SK-N-SH (cell line): ENCODE data around the gene PCDHGA1.
A peak's percentile ranks its signal among the peaks of the same experiment; 100 is the strongest.

Source experiments
- CTCF ChIP-seq: fragments of 200-600 bp; sonication (generic); IDR thresholded peaks from 2 replicates; pipeline ENCODE4 v1.6.1; 2017; ENCODE audit warnings: antibody characterized with exemption, mild to moderate bottlenecking, moderate library complexity
- FOXM1 ChIP-seq: IDR thresholded peaks from 2 replicates; pipeline ENCODE4 v1.4.0; 2012; ENCODE audit warnings: low read depth, mild to moderate bottlenecking
- POLR2AphosphoS5 ChIP-seq: IDR thresholded peaks from 2 replicates; pipeline ENCODE4 v1.6.1; 2012; ENCODE audit warnings: low read depth, low read length
- TCF12 ChIP-seq: IDR thresholded peaks from 2 replicates; pipeline ENCODE4 v1.4.0; 2012
- YY1 ChIP-seq: IDR thresholded peaks from 2 replicates; pipeline ENCODE4 v1.4.0; 2012; ENCODE audit warnings: low read depth, mild to moderate bottlenecking
- TF ChIP-seq, protein P1 (sequence below): IDR thresholded peaks from 2 replicates; pipeline ENCODE4 v1.6.1; 2012; ENCODE audit warnings: mild to moderate bottlenecking, low read depth, low read length, moderate library complexity

DNA sequence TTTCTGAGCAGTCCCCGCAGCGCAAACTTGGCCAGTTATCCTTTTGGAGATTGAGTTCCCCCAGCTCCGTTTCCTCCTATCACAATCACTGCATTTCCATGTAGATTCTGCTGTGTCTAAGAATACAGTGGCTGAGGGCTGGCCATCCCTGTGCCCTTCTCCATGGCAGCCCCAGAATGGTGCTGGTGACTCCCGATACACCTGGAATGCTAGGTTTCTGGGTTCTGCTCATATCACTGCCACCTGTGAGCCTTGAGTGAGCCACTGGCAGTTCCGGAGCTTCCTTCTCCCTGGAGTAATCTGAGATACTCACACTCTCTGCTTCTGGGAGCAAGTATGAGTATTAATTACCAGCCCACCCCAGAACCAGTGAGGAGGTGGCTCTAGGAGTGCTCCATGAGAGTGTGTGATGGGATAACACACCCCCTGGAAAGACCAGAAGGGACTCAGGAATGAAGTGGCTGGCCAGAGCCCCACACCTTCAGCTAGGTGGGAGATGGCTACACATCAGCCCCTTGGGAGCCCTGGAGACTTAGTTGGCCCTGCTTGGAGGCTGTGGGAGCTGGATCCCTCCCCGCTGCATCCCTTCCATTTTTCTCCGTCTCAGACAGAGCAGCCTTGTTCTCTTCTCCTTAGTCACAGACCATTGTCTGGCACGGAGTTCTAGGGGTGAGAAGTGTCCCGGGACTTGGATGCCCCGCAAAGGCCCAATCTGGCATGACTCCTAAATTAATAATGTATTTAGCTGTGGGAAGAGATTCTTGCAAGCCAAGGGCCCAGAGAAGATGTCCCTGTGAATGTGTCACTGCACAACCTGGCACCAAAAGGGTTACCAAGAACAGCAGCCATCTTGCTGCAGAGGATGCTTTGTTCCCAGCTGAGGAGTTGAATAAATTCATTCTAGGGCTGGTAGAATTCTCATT, 163.4 kb downstream of the PCDHGA1 start:
- TF ChIP-seq TCF12 (no peak), CTCF (no peak), YY1 (peak; percentile 46; the same call in 1 of the 2 replicates), POLR2AphosphoS5 (no peak), FOXM1 (no peak)
- TF ChIP-seq, protein P1, sequence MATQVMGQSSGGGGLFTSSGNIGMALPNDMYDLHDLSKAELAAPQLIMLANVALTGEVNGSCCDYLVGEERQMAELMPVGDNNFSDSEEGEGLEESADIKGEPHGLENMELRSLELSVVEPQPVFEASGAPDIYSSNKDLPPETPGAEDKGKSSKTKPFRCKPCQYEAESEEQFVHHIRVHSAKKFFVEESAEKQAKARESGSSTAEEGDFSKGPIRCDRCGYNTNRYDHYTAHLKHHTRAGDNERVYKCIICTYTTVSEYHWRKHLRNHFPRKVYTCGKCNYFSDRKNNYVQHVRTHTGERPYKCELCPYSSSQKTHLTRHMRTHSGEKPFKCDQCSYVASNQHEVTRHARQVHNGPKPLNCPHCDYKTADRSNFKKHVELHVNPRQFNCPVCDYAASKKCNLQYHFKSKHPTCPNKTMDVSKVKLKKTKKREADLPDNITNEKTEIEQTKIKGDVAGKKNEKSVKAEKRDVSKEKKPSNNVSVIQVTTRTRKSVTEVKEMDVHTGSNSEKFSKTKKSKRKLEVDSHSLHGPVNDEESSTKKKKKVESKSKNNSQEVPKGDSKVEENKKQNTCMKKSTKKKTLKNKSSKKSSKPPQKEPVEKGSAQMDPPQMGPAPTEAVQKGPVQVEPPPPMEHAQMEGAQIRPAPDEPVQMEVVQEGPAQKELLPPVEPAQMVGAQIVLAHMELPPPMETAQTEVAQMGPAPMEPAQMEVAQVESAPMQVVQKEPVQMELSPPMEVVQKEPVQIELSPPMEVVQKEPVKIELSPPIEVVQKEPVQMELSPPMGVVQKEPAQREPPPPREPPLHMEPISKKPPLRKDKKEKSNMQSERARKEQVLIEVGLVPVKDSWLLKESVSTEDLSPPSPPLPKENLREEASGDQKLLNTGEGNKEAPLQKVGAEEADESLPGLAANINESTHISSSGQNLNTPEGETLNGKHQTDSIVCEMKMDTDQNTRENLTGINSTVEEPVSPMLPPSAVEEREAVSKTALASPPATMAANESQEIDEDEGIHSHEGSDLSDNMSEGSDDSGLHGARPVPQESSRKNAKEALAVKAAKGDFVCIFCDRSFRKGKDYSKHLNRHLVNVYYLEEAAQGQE: no peak
